Right lobe of liver (tissue), 6 donors: Measurements from ENCODE around the gene LPIN1. TPM values are rescaled to one million over a fixed set of nuclear protein-coding genes. Genes with fewer than 3 reads are reported as not detected.
"Not testable (repeated sequence)": the region's sequence is repeated elsewhere in the genome, so short reads cannot be mapped to it uniquely, and the experiment has no call there.

Experiments used
- ATAC-seq, 4 donors: fragments of 200-7000 bp; cut with Tn5 transposase; one replicate each; pipeline ENCODE4 v1.9.1; 2020; ENCODE audit warnings: mild to moderate bottlenecking in 4 of 4, moderate library complexity in 4 of 4
- DNase-seq, 3 donors: peaks; one replicate each; pipeline ENCODE4 v3.0.0-alpha.2; 2020
- H3K27ac ChIP-seq, 3 donors: fragments of 200-600 bp; one replicate each; pipeline ENCODE4 v1.8.0; 2022
- H3K27me3 ChIP-seq, 2 donors: fragments of 200-600 bp; one replicate each; pipeline ENCODE4 v1.8.0; 2022
- H3K36me3 ChIP-seq, 4 donors: fragments of 200-600 bp; sonication (generic) in 1 of 4; one replicate each; pipeline versions ENCODE4 v1.5.1 to v1.8.0; 2017 to 2022; ENCODE audit warnings: control low read depth in 1 of 4
- H3K4me1 ChIP-seq, 4 donors: fragments of 200-600 bp; sonication (generic) in 1 of 4; one replicate each; pipeline versions ENCODE4 v1.5.1 to v1.8.0; 2017 to 2022; ENCODE audit warnings: control low read depth in 1 of 4
- H3K4me3 ChIP-seq, 3 donors: fragments of 200-600 bp; one replicate each; pipeline ENCODE4 v1.8.0; 2022
- H3K9me3 ChIP-seq, 4 donors: fragments of 200-600 bp; sonication (generic) in 1 of 4; one replicate each; pipeline versions ENCODE4 v1.5.1 to v1.8.0; 2017 to 2022; ENCODE audit warnings: control low read depth in 1 of 4
- CTCF ChIP-seq, 4 donors: fragments of 200-600 bp in 3 of 4; fragments of 450-650 bp in 1 of 4; IDR thresholded peaks; one replicate each; pipeline versions ENCODE4 v1.5.1 to v1.8.0; 2016 to 2022; ENCODE audit warnings: antibody characterized with exemption in 4 of 4, mild to moderate bottlenecking in 2 of 4
- POLR2A ChIP-seq: fragments of 450-650 bp; IDR thresholded peaks from one replicate; pipeline ENCODE4 v1.6.1; 2017; ENCODE audit warnings: antibody characterized with exemption, mild to moderate bottlenecking
- WGBS: methylation state at CpG from one replicate; pipeline ENCODE4 v1.1.6; 2018; ENCODE audit warnings: low coverage, low lambda C conversion rate; ENCODE audit not compliant: insufficient coverage; ENCODE audit errors: missing lambda C conversion rate; 5-methylcytosine and 5-hydroxymethylcytosine counted together
- intact Hi-C, 2 donors: fragments of 100-400 bp; cut with DNase I; formaldehyde crosslinking; loops; one replicate each; pipeline versions ENCODE4 v1.11.2 to v1.14.1; 2022
- total RNA-seq, 6 experiments: library from RNA; depleted of rRNA in 2 of 6; stranded (reverse); fragments of >200 nt in 2 of 6; fragmentation: NEBNext Ultra II Directional in 3 of 6; extraction: Animal tissue kit (Norgen Biotek cat#: 25700) in 3 of 6; gene quantifications; one replicate each; pipeline versions ENCODE4 v1.1.0 to v1.2.4, GENCODE V29; 2016 to 2023
- donor health status: DM: no; HTN: yes; CAD: no.
- donor health status: DM: no; HTN: no; CAD: no.
- donor health status: DM: no; HTN: no; CAD: no.
- donor health status: DM: no; HTN: yes; CAD: no.
- donor health status: DM: no; HTN: yes; CAD: no.

The LPIN1 gene
- total RNA-seq, 6 experiments from 2014 or later, result 17.3 to 58.7 (median 29.1) TPM

DNA sequence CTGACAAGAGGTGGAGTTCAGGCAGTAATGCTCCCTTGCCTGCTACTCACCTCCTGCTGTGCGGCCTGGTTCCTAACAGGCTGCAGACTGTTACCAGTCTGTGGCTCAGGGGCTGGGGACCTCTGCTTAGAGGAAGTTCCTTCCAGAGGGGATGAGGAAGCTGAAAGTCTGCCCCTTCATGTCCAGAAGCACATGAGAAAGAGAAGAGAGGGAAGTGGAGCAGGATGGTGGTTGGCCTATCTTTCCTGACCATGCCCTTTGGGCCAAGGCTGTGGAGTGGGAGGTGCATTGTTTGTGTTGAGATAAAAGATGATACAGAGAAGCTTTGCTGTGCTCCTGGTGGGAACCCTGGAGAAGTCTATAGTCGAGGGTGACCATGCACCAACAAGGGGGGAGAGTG lies 112.5 kb downstream of the LPIN1 start:
- no peak overlapping the region for H3K27ac ChIP-seq
- intact Hi-C loops, result no loop called here
- no peaks in the 10 kb centered on the region for H3K27me3 ChIP-seq
- no peak overlapping the region for H3K4me3 ChIP-seq
- TF ChIP-seq CTCF (IDR thresholded peaks at IDR 0.05) (no peak), POLR2A (no peak)
- no peaks in the 10 kb centered on the region for H3K4me1 ChIP-seq
- DNase-seq (no peak), ATAC-seq (no peak)
- no peaks in the 10 kb centered on the region for H3K36me3 ChIP-seq
- WGBS, result 63% methylated on average over 2 of the region's 2 CpGs
- H3K9me3 ChIP-seq, result no peaks in the 10 kb centered on the region

DNA sequence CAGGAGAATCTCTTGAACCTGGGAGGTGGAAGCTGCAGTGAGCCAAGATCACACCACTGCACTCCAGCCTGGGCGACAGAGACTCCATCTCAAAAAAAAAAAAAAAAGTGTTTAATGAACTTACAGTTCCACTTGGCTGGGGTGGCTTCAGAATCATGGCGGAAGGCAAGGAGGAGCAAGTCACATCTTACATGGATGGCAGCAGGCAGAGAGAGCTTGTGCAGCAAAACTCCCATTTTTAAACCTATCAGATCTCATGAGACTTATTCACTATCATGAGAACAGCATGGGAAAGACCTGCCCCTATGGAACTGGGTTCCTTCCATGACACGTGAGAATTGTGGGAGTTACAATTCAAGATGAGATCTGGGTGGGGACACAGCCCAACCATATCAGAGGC lies 113.5 kb downstream of the LPIN1 start:
- H3K4me1 ChIP-seq, H3K4me3 ChIP-seq, H3K27me3 ChIP-seq, H3K9me3 ChIP-seq, DNase-seq, intact Hi-C loops, H3K27ac ChIP-seq, ATAC-seq, H3K36me3 ChIP-seq: not testable (repeated sequence)
- WGBS, result 89% methylated on average over 3 of the region's 3 CpGs

- intact Hi-C loops, result no loop called here
- no peaks in the 10 kb centered on the region for H3K9me3 ChIP-seq
- no peak overlapping the region for H3K4me3 ChIP-seq
- no peak overlapping the region for H3K27ac ChIP-seq
- TF ChIP-seq POLR2A (no peak), CTCF (IDR thresholded peaks at IDR 0.05) (no peak)
- no peaks in the 10 kb centered on the region for H3K4me1 ChIP-seq
- H3K27me3 ChIP-seq, result no peaks in the 10 kb centered on the region
- H3K36me3 ChIP-seq, result no peaks in the 10 kb centered on the region
- DNase-seq (no peak), ATAC-seq (no peak)
- 93% methylated on average over 2 of the region's 2 CpGs for WGBS
These were observed 114.6 kb downstream of the LPIN1 start for GRCh38 chr2:11861044-11861443.

- intact Hi-C loops, result no loop called here
- WGBS, result 54% methylated on average over 3 of the region's 3 CpGs
These were observed 115.6 kb downstream of the LPIN1 start for GRCh38 chr2:11862049-11862448.

GRCh38 chr2:11863103-11863502 lies 116.7 kb downstream of the LPIN1 start:
- WGBS, result 61% methylated on average over 5 of the region's 7 CpGs

More at GRCh38 chr2:11862049-11862448, 115.6 kb downstream of the LPIN1 start:
- no peak overlapping the region for H3K27ac ChIP-seq
- no peak for DNase-seq
- no peaks in the 10 kb centered on the region for H3K9me3 ChIP-seq
- no peaks in the 10 kb centered on the region for H3K36me3 ChIP-seq
- no peaks in the 10 kb centered on the region for H3K27me3 ChIP-seq
- TF ChIP-seq CTCF (IDR thresholded peaks at IDR 0.05) (no peak), POLR2A (no peak)
- no peak overlapping the region for H3K4me3 ChIP-seq
- ATAC-seq, result no peak
- H3K4me1 ChIP-seq, result no peaks in the 10 kb centered on the region

More at GRCh38 chr2:11863103-11863502, 116.7 kb downstream of the LPIN1 start:
- TF ChIP-seq CTCF (IDR thresholded peaks at IDR 0.05) (no peak), POLR2A (no peak)
- no peak overlapping the region for H3K4me3 ChIP-seq
- no peaks in the 10 kb centered on the region for H3K36me3 ChIP-seq
- H3K27ac ChIP-seq, result no peak overlapping the region
- intact Hi-C loops, result no loop called here
- ATAC-seq (no peak), DNase-seq (no peak)
- H3K27me3 ChIP-seq, result no peaks in the 10 kb centered on the region
- H3K4me1 ChIP-seq, result no peaks in the 10 kb centered on the region
- H3K9me3 ChIP-seq, result no peaks in the 10 kb centered on the region
